ENCODE results near the gene RAB7A. TPM values are rescaled to one million over a fixed set of nuclear protein-coding genes. Genes with fewer than 3 reads are reported as not detected.

RAB7A gene
- 167 to 201 TPM (median 185 TPM) in 5 replicates for total RNA-seq (2022; extraction: Qiagen RNA extraction; ENCODE audit: low read depth)

GRCh38 chr3:128726023-128727016 is at the start of gene RAB7A:
Gene RAB7A (plus strand): TSS chr3:128726183. CDS start chr3:128795368, 69,185 bp downstream.

Other genes with a start within 250 kb of the RAB7A start
- 4.1 to 5.5 TPM (median 5.5 TPM) in 5 replicates for gene GATA2, start 233.0 kb upstream of the RAB7A start, total RNA-seq (2022; extraction: Qiagen RNA extraction; ENCODE audit: low read depth)
- gene RPN1, start 75.4 kb upstream of the RAB7A start, total RNA-seq (2022; extraction: Qiagen RNA extraction; ENCODE audit: low read depth) = 164 to 173 TPM (median 166 TPM) in 5 replicates
- 21.5 to 29.0 TPM (median 24.9 TPM) in 5 replicates for gene ACAD9, start 153.4 kb downstream of the RAB7A start, total RNA-seq (2022; extraction: Qiagen RNA extraction; ENCODE audit: low read depth)